Sigmoid colon (tissue), 4 donors: ENCODE data around the gene HDAC6.

Experiments used
- CTCF ChIP-seq, 4 experiments: fragments of 450-650 bp in 3 of 4; fragments of 200-600 bp in 1 of 4; IDR thresholded peaks; one replicate each; pipeline ENCODE4 v1.5.1; 2016 to 2019; ENCODE audit warnings: antibody characterized with exemption in 4 of 4, mild to moderate bottlenecking in 3 of 4, moderate library complexity in 2 of 4
- POLR2AphosphoS5 ChIP-seq, 4 donors: sonication (generic); formaldehyde crosslinking; IDR thresholded peaks; one replicate each; pipeline ENCODE4 v1.6.1; 2017; ENCODE audit warnings: antibody characterized with exemption in 4 of 4

GRCh38 chrX:48784726-48785125 lies 17.1 kb upstream of the HDAC6 start:
- TF ChIP-seq POLR2AphosphoS5 (IDR thresholded peaks at IDR 0.05) = no peak
- no peak for TF ChIP-seq CTCF (IDR thresholded peaks at IDR 0.05)
